HEK293T (cell line): Measurements from ENCODE around the gene LSAMP.

Experiments used
- ELF4 ChIP-seq: fragments of 450-650 bp; IDR thresholded peaks from 2 replicates; pipeline ENCODE4 v1.6.1; 2017; ENCODE audit warnings: antibody characterized with exemption
- FOXK2 ChIP-seq: fragments of 450-650 bp; IDR thresholded peaks from 2 replicates; pipeline ENCODE4 v1.6.1; 2016; ENCODE audit warnings: mild to moderate bottlenecking
- FOXM1 ChIP-seq: fragments of 450-650 bp; IDR thresholded peaks from 2 replicates; pipeline ENCODE4 v1.6.1; 2017; ENCODE audit warnings: mild to moderate bottlenecking, borderline replicate concordance
- HDGF ChIP-seq: fragments of 450-650 bp; IDR thresholded peaks from 2 replicates; pipeline ENCODE4 v1.6.1; 2017; ENCODE audit warnings: antibody characterized with exemption, borderline replicate concordance
- LEF1 ChIP-seq: fragments of 450-650 bp; IDR thresholded peaks from 2 replicates; pipeline ENCODE4 v1.6.1; 2017; ENCODE audit warnings: mild to moderate bottlenecking, borderline replicate concordance
- SP1 ChIP-seq: fragments of 450-650 bp; IDR thresholded peaks from 2 replicates; pipeline ENCODE4 v1.6.1; 2017
- SUZ12 ChIP-seq: fragments of 450-650 bp; IDR thresholded peaks from 2 replicates; pipeline ENCODE4 v1.6.1; 2016; ENCODE audit warnings: mild to moderate bottlenecking
- ZNF384 ChIP-seq: fragments of 450-650 bp; IDR thresholded peaks from 2 replicates; pipeline ENCODE4 v1.6.1; 2016

DNA sequence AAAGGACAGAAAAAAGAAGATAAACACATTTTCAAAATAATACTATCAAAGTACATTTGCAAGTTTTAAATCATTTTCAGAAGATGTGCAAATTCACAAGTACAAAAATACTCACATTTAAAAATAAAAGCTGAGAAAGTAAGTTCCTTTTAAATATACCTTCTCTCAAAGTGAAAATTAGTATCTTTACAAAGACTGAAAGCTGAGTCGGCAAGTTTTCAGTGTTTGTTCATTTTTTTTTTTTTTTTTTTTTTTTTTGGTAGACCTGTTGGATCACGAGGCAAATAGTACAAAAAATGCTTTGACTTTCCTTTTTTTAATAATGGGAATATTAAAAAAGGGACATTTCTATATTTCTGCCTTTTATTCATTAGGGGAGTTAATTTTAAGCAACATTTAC, 317.8 kb downstream of the LSAMP start:
- TF ChIP-seq FOXM1 (no peak), SP1 (no peak), ELF4 (no peak), HDGF (no peak), LEF1 (no peak), FOXK2 (no peak), ZNF384 (no peak), SUZ12 (no peak)
